Breast epithelium (tissue), 3 donors: Measurements from ENCODE around the gene MTREX.

Experiments used
- POLR2A ChIP-seq: fragments of 450-650 bp; IDR thresholded peaks from one replicate; pipeline ENCODE4 v1.6.1; 2016; ENCODE audit warnings: antibody characterized with exemption, mild to moderate bottlenecking, moderate library complexity
- TF ChIP-seq, protein P1 (sequence below), 3 donors: fragments of 450-650 bp; IDR thresholded peaks; one replicate each; pipeline ENCODE4 v1.5.1; 2016 to 2017; ENCODE audit warnings: antibody characterized with exemption in 3 of 3, mild to moderate bottlenecking in 3 of 3, moderate library complexity in 3 of 3

DNA sequence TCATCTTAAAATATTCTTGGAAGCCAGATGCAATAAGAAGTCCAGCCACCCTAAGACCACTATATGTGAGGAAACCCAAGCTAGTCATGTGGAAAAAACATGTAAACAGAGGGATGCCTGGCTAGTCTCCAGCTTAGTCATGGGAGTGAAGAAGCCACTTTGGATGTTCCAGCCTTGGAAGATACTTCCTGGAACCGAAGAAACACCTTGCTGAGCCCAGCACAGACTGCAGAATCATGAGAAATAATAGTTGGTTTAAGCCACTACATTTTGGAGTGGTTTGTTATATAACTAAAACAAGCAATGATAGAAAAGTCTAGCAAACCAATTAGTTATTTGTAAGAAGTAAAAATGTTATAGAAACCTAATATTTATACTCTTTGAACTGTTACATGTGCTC, 12.9 kb upstream of the MTREX start:
- TF ChIP-seq, protein P1, sequence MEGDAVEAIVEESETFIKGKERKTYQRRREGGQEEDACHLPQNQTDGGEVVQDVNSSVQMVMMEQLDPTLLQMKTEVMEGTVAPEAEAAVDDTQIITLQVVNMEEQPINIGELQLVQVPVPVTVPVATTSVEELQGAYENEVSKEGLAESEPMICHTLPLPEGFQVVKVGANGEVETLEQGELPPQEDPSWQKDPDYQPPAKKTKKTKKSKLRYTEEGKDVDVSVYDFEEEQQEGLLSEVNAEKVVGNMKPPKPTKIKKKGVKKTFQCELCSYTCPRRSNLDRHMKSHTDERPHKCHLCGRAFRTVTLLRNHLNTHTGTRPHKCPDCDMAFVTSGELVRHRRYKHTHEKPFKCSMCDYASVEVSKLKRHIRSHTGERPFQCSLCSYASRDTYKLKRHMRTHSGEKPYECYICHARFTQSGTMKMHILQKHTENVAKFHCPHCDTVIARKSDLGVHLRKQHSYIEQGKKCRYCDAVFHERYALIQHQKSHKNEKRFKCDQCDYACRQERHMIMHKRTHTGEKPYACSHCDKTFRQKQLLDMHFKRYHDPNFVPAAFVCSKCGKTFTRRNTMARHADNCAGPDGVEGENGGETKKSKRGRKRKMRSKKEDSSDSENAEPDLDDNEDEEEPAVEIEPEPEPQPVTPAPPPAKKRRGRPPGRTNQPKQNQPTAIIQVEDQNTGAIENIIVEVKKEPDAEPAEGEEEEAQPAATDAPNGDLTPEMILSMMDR (IDR thresholded peaks at IDR 0.05), result no peak
- no peak for TF ChIP-seq POLR2A
